Mesendoderm (in vitro differentiated cells): ENCODE results near the gene PNKP.
A peak's percentile ranks its signal among the peaks of the same experiment; 100 is the strongest.

Experiments
- DNase-seq: peaks from one replicate; pipeline ENCODE4 v3.0.0; 2013
- H2AK5ac ChIP-seq: 2 replicates; pipeline ENCODE4 v1.6.1; 2013; ENCODE audit warnings: low read length, inconsistent platforms
- H2BK120ac ChIP-seq: 2 replicates; pipeline ENCODE4 v1.6.1; 2013; ENCODE audit warnings: low read depth, mild to moderate bottlenecking, low read length, moderate library complexity, mixed read lengths
- H2BK15ac ChIP-seq: replicated peaks from 2 replicates; pipeline ENCODE4 v1.6.1; 2013; ENCODE audit warnings: low read depth, mild to moderate bottlenecking, moderate library complexity
- H2BK5ac ChIP-seq: 2 replicates; pipeline ENCODE4 v1.6.1; 2013; ENCODE audit warnings: low read length, inconsistent platforms
- H3K18ac ChIP-seq: 2 replicates; pipeline ENCODE4 v1.6.1; 2013; ENCODE audit warnings: mild to moderate bottlenecking, low read length, mixed read lengths
- H3K23ac ChIP-seq: one replicate; pipeline ENCODE4 v1.6.1; 2013; ENCODE audit warnings: low read length
- H3K27ac ChIP-seq: 2 replicates; pipeline ENCODE4 v1.5.1; 2013; ENCODE audit warnings: low read depth, mild to moderate bottlenecking, inconsistent platforms, low read length, moderate library complexity
- H3K27me3 ChIP-seq: 2 replicates; pipeline ENCODE4 v1.6.1; 2013; ENCODE audit warnings: low read length, control low read depth, mild to moderate bottlenecking, inconsistent platforms; ENCODE audit not compliant: insufficient read depth, poor library complexity
- H3K36me3 ChIP-seq: 2 replicates; pipeline ENCODE4 v1.6.1; 2013; ENCODE audit warnings: low read length, inconsistent platforms; ENCODE audit not compliant: control insufficient read depth, insufficient read depth
- H3K4ac ChIP-seq: one replicate; pipeline ENCODE4 v1.6.1; 2013; ENCODE audit warnings: low read depth, mild to moderate bottlenecking, low read length, moderate library complexity
- H3K4me1 ChIP-seq: 2 replicates; pipeline ENCODE4 v1.6.1; 2013; ENCODE audit warnings: low read depth, low read length, inconsistent platforms; ENCODE audit not compliant: control insufficient read depth
- H3K4me2 ChIP-seq: 2 replicates; pipeline ENCODE4 v1.6.1; 2013; ENCODE audit warnings: low read length
- H3K4me3 ChIP-seq: 2 replicates; pipeline ENCODE4 v1.5.1; 2013; ENCODE audit warnings: mild to moderate bottlenecking, low read length
- H3K56ac ChIP-seq: one replicate; pipeline ENCODE4 v1.6.1; 2013; ENCODE audit warnings: low read length
- H3K79me1 ChIP-seq: 2 replicates; pipeline ENCODE4 v1.6.1; 2013; ENCODE audit warnings: low read length, inconsistent platforms
- H3K79me2 ChIP-seq: 2 replicates; pipeline ENCODE4 v1.6.1; 2013; ENCODE audit warnings: mild to moderate bottlenecking, low read length; ENCODE audit not compliant: control insufficient read depth, insufficient read depth
- H3K9ac ChIP-seq: 2 replicates; pipeline ENCODE4 v1.6.1; 2013; ENCODE audit warnings: low read length, inconsistent platforms
- H4K5ac ChIP-seq: one replicate; pipeline ENCODE4 v1.6.1; 2013; ENCODE audit warnings: low read length
- H4K8ac ChIP-seq: one replicate; pipeline ENCODE4 v1.6.1; 2013; ENCODE audit warnings: low read depth, mild to moderate bottlenecking, control low read depth, low read length, moderate library complexity
- WGBS: extraction: QIAGEN DNeasy Blood & Tissue Kit; methylation state at CpG from one replicate; pipeline ENCODE4 v1.1.7; 2013; ENCODE audit warnings: low lambda C conversion rate, missing lambda C conversion rate; ENCODE audit not compliant: insufficient coverage; ENCODE audit errors: extremely low coverage; 5-methylcytosine and 5-hydroxymethylcytosine counted together
- small RNA-seq: library from polyadenylated mRNA; stranded (forward); fragments of <200 nt; extraction: miRNeasy Mini kit (QIAGEN cat#:217004); gene quantifications from one replicate; pipeline ENCODE3, GENCODE V24; 2013; ENCODE audit not compliant: insufficient read depth

Gene PNKP

GRCh38 chr19:49814010-49814409 is 53.4 kb downstream of the PNKP start:
- no peak overlapping the region for H3K23ac ChIP-seq
- peaks cover 4% of the 10 kb centered on the region for H3K4me1 ChIP-seq
- no peak overlapping the region for H2AK5ac ChIP-seq
- H3K79me1 ChIP-seq = no peaks in the 10 kb centered on the region
- no peak overlapping the region for H3K9ac ChIP-seq
- H3K79me2 ChIP-seq = peaks cover 5% of the 10 kb centered on the region
- H3K27me3 ChIP-seq = no peaks in the 10 kb centered on the region
- no peak overlapping the region for H2BK120ac ChIP-seq
- no peaks in the 10 kb centered on the region for H3K36me3 ChIP-seq
- no peak overlapping the region for H3K4ac ChIP-seq
- no peak overlapping the region for H4K8ac ChIP-seq
- no CpG with 5 or more reads among the region's 1 CpG for WGBS
- H4K5ac ChIP-seq = no peak overlapping the region
- H2BK5ac ChIP-seq = no peak overlapping the region
- H3K18ac ChIP-seq = no peak overlapping the region
- no peak overlapping the region for H2BK15ac ChIP-seq
- no peak overlapping the region for H3K4me3 ChIP-seq
- DNase-seq = no peak
- H3K56ac ChIP-seq = no peak overlapping the region
- no peak overlapping the region for H3K4me2 ChIP-seq
- H3K27ac ChIP-seq = no peak overlapping the region

GRCh38 chr19:49812997-49813861 is 54.1 kb downstream of the PNKP start, which contains the start of gene FUZ:
TSS of gene FUZ (minus strand) at chr19:49813292. CDS start at chr19:49813106, 186 bp downstream.
- no peak within 1 kb of the TSS for H4K5ac ChIP-seq
- no peak within 1 kb of the TSS for H2AK5ac ChIP-seq
- H2BK120ac ChIP-seq = no peak within 1 kb of the TSS
- H3K9ac ChIP-seq = peak within 1 kb of the TSS; percentile 80
- H4K8ac ChIP-seq = no peak within 1 kb of the TSS
- H3K56ac ChIP-seq = peak within 1 kb of the TSS; percentile 86
- no peak within 1 kb of the TSS for H2BK15ac ChIP-seq
- peak; percentile 100 for DNase-seq
- H3K23ac ChIP-seq = no peak within 1 kb of the TSS
- H3K36me3 ChIP-seq = no peaks in the 10 kb centered on the region
- H3K4me1 ChIP-seq = peaks cover 4% of the 10 kb centered on the region
- H3K4ac ChIP-seq = no peak within 1 kb of the TSS
- no CpG with 5 or more reads among the region's 45 CpGs for WGBS
- no peak within 1 kb of the TSS for H3K27ac ChIP-seq
- H3K79me2 ChIP-seq = no peaks in the 10 kb centered on the region
- no peaks in the 10 kb centered on the region for H3K79me1 ChIP-seq
- no peaks in the 10 kb centered on the region for H3K27me3 ChIP-seq
- peak within 1 kb of the TSS; percentile 30 for H3K18ac ChIP-seq
- H2BK5ac ChIP-seq = peak within 1 kb of the TSS; percentile 58
- peak within 1 kb of the TSS; percentile 53 for H3K4me2 ChIP-seq
- peak within 1 kb of the TSS; percentile 73 for H3K4me3 ChIP-seq

GRCh38 chr19:49812452-49812996 is 54.9 kb downstream of the PNKP start:
- no peak overlapping the region for H4K5ac ChIP-seq
- no CpG with 5 or more reads among the region's 11 CpGs for WGBS
- H4K8ac ChIP-seq = no peak overlapping the region
- H2BK120ac ChIP-seq = no peak overlapping the region
- peak overlapping the region; percentile 30 for H3K18ac ChIP-seq
- H3K4me1 ChIP-seq = peaks cover 4% of the 10 kb centered on the region
- peak overlapping the region; percentile 74 for H3K56ac ChIP-seq
- H3K23ac ChIP-seq = no peak overlapping the region
- no peaks in the 10 kb centered on the region for H3K79me2 ChIP-seq
- DNase-seq = no peak
- no peak overlapping the region for H2AK5ac ChIP-seq
- peak overlapping the region; percentile 53 for H3K4me2 ChIP-seq
- H3K4me3 ChIP-seq = peak overlapping the region; percentile 32
- no peaks in the 10 kb centered on the region for H3K36me3 ChIP-seq
- no peak overlapping the region for H3K27ac ChIP-seq
- H3K27me3 ChIP-seq = no peaks in the 10 kb centered on the region
- H3K79me1 ChIP-seq = no peaks in the 10 kb centered on the region
- no peak overlapping the region for H2BK15ac ChIP-seq
- peak overlapping the region; percentile 80 for H3K9ac ChIP-seq
- H3K4ac ChIP-seq = no peak overlapping the region
- no peak overlapping the region for H2BK5ac ChIP-seq

DNA sequence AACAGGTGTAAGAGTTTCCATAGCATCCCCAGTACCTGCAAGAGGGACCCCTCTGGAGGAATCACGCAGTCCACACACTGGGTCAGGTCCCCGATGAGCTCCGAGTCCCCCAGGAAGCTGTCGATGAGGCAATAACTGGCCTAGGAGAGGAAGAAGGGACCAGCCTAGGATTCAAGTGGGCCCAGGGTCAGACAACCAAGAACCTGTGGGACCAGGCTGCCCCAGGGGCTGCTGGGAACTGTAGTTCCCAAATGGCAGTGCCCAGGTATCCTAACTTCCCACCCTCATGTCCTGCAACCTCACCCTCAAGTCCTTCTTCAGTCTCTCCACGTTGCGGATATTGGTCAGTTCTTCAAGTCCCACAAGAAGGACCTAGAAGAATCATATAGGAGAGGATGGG is 56.0 kb downstream of the PNKP start:
- no peak overlapping the region for H3K4me2 ChIP-seq
- H3K27ac ChIP-seq = no peak overlapping the region
- no peak overlapping the region for H2AK5ac ChIP-seq
- H3K4me1 ChIP-seq = peaks cover 4% of the 10 kb centered on the region
- no peaks in the 10 kb centered on the region for H3K79me2 ChIP-seq
- no peaks in the 10 kb centered on the region for H3K36me3 ChIP-seq
- H3K9ac ChIP-seq = no peak overlapping the region
- no peak overlapping the region for H2BK15ac ChIP-seq
- H4K5ac ChIP-seq = no peak overlapping the region
- H3K4ac ChIP-seq = no peak overlapping the region
- no peak overlapping the region for H3K18ac ChIP-seq
- H3K4me3 ChIP-seq = no peak overlapping the region
- no peak overlapping the region for H2BK120ac ChIP-seq
- H2BK5ac ChIP-seq = no peak overlapping the region
- no CpG with 5 or more reads among the region's 6 CpGs for WGBS
- no peak overlapping the region for H3K56ac ChIP-seq
- no peak overlapping the region for H3K23ac ChIP-seq
- DNase-seq = no peak
- no peaks in the 10 kb centered on the region for H3K79me1 ChIP-seq
- H4K8ac ChIP-seq = no peak overlapping the region
- H3K27me3 ChIP-seq = no peaks in the 10 kb centered on the region

Small RNAs within 50 kb of the gene (small RNA-seq; reads per million reads assigned to genes)
- gene MIR4749 = 0.54 reads per million
